HG02623 (cell line): ENCODE results near the gene N4BP2.
"Not testable (repeated sequence)": the region's sequence is repeated elsewhere in the genome, so short reads cannot be mapped to it uniquely, and the experiment has no call there.

Experiments used
- ATAC-seq: cut with Tn5 transposase; IDR thresholded peaks from one replicate; pipeline ENCODE4 v1.9.1; 2021; ENCODE audit warnings: moderate library complexity; ENCODE audit not compliant: unreplicated experiment

N4BP2 gene

DNA sequence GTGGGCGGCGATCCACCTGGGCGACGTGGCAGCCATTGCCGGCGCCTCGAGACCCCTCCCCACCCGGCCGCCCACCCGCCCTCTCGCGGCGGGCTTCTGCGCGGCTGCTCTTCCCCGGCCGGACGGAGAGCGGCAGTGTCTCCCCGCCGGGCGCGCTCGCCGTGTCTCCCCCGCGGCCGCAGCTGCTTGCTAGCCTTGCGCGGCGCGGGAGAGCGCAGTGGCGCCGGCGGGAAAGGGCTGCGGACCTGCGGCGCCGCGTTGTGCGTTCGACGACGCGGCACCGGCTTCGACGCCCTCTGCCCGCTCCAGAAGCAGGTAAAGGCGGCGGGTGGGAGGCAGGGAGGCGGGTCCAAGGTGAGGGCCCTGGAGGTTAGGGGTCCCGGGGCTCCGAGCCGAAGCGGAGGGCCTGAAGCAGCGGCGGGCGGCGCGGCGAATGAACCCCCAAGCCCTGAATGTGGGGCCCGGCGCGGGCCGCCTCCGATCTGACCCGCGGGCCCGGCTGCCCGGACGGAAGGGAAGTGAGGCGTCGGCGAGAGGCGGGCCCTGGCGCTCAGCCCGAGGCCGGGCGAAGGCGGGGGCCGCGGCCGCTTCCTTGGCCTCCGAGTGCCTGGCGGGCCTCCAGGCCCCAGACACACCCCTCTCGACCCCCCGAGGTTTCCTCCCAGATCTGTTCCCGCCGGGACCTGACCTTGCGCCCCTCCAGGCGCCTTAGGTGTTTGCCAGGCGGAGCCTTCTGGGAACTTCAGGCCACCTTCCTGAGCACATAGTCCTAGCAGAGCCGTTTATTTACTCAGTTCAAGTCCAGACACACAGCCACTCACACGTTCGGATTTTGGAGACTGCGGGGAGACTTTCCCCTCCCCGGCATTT lies at the start of gene N4BP2:
TSS of gene N4BP2 (plus strand) at position 135 of the 870 bp plus-strand sequence. CDS start 40,491 bp downstream, outside the sequence.
- ATAC-seq = peak; percentile 47

DNA sequence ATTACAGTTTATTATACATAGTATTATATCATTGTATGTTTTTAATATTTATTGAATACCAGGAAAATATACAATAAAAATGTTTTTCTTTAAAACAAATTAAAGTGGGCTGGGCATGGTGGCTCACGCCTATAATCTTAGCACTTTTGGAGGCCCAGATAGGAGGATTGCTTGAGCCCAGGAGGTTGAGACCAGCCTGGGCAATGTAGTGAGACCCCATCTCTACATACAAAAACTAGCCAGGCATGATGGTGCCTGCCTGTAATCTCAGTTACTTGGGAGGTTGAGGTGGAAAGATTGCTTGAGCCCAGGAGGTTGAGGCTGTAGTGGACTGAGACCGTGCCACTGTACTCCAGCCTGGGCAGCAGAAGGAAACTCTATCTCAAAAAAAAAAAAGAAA lies 40.6 kb upstream of the N4BP2 start:
- ATAC-seq = no peak

DNA sequence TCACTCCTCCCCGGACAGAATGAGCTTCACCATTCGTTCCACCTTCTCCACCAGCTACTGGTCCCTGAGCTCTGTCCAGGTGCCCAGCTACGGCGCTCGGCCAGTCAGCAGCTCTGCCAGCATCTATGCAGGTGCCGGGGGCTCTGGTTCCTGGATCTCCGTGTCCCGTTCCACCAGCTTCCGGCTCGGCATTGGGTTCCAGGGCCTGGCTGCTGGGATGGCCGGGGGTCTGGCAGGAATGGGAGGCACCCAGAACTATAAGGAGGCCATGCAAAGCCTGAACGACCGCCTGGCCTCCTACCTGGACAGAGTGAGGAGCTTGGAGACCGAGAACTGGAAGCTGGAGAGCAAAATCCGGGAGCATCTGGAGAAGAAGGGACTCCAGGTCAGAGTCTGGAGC lies 36.4 kb upstream of the N4BP2 start:
- no peak for ATAC-seq

DNA sequence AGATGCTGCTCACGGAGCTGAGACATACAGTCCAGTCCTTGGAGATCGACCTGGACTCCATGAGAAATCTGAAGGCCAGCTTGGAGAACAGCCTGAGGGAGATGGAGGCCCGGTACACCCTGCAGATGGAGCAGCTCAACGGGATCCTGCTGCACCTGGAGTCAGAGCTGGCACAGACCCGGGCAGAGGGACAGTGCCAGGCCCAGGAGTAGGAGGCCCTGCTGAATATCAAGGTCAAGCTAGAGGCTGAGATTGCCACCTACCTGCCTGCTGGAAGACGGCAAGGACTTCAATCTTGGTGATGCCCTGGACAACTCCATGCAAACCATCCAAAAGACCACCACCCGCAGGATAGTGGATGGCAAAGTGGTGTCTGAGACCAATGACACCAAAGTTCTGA lies 35.5 kb upstream of the N4BP2 start:
- ATAC-seq = not testable (repeated sequence)

DNA sequence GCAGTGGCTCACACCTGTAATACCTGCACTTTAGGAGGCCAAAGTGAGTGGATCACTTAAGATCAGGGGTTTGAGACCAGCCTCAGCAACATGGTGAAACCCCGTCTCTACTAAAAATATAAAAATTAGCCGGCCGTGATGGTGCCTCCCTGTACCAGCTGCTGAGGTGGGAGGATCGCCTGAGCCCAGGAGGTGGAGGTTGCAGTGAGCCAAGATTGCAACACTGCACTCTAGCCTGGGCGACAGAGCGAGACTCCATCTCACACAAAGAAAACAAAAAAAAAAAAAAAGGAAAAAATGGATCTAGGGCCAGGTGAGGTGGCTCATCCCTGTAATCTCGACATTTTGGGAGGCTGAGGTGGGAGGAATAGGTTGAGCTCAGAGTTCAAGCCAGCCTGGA lies 32.6 kb upstream of the N4BP2 start:
- ATAC-seq = not testable (repeated sequence)

DNA sequence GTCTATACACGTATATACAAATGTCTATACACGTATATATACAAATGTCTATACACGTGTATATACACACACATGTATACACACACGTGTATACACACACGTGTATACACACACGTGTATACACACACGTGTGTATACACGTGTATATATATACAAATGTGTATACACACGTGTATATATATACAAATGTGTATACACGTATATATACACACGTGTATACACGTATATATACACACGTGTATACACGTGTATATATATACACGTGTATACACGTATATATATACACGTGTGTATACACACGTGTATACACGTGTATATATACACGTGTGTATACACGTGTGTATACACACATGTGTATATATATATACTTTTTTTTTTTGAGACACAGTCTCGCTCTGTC lies 23.9 kb upstream of the N4BP2 start:
- ATAC-seq = no peak

DNA sequence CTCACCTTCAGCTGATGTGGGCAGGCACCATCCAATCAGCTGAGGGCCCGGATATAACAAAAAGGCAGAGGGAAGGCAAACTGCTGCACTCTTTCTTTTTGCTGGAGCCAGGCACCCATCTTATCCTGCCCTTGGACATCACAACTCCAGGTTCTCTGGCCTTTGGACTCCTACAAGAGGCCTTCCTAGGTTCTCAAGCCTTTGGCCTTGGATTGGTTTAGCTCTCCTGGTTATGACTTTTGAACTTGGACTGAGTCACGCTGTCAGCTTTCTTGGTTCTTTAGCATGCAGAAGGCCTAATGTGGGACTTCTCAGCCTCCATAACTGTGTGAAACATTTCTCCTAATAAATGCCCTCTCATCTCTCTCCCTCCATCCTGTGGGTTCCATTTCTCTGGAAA lies 23.0 kb upstream of the N4BP2 start:
- ATAC-seq = no peak

- ATAC-seq = no peak
These were observed 17.7 kb upstream of the N4BP2 start for GRCh38 chr4:40038977-40039376.

DNA sequence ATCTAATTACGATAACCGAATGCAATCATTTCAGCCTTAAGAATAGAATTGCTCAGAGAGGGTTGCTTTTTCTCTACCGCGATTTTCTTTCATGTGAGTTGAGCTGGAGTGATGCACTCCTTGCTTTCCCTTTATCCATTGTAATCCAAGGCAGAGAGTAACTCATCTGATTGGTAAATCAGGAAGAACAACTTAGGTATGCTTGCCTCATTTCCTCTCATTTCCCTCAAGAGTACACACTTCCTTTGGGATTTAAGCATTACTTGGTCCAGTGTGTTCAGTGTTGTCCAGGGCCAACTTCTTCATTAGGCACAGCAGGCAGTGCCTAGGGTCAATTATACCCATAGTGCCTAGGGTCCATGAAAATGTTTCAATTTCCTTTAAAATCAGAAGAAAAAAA lies 15.7 kb upstream of the N4BP2 start:
- no peak for ATAC-seq

GRCh38 chr4:40043786-40044185 lies 12.9 kb upstream of the N4BP2 start:
- no peak for ATAC-seq

- ATAC-seq = no peak
These were observed 10.2 kb upstream of the N4BP2 start for GRCh38 chr4:40046311-40046980.

DNA sequence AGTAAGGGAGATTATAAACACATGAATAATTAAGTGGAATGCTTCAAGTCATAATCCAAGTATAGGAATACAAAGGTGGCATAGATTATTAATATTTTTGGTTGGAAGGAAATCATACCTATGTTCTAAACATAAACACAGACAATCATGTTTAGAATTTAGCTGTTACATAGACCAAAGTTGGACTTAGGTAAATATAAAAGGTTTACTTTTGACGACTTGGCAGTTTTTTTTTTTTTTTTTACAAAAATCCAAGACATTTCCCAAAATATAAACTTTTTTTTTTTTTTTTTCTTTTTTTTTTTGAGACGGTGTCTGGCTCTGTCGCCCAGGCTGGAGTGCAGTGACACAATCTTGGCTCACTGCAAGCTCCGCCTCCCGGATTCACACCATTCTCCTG lies 3.5 kb upstream of the N4BP2 start:
- ATAC-seq = no peak

DNA sequence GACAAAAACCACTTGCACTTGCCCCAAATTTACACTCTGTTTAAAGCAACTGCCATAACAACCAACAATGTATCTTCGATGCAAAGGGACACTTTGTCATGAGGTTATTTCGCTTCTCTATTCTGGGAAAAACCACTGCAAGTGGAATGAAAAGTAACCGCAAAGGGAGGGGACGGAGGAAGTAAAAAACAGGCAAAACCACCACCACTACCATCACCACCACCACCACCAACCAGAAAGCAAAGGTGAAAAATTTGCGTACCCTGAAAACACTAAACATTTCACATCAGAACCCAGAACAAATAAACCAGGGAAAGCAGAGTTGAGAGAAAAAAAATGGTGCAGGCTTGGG lies 1.2 kb upstream of the N4BP2 start:
- no peak for ATAC-seq

DNA sequence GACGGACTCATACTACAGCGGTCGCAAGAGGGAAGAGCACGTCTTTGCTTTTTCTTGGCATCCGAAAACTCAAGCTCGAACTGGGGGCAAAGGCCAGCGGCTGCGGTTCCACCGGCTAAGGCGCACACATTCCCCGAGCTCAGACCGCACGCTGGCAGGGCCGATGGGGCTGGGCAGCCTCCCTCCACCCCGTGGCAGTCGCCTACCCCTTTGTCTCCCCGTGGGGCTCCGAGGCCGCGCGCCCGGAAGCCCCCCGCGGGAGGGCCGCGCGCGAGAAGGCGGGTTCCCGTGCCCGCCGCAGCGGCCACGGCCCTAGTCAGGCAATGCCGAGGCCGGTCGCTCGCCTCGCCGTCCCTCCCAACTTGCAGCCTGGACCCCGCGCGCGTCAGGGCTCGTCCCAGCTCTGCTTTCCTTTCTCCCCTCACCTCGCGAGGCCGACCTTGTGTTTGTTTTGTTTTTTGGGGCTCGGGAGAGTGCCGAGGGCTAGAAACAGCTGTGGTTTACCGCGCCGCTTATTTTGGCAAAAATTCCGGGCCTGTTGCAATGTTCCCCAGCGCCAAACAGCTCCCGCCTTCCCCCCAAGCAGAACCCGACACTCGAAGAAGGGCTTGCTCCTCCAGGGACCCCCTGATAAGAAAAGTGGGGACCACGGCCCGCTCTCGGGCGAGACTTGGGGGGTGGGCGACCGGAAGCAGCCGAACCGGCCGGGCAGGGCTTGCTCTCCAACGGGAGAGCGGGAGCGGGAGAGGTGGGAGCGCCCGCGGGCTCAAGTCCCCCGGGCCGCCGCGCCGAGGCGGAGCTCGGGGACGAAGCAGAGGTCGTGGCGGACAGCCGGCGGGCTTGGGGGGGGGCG lies 561 bp upstream of the N4BP2 start:
- ATAC-seq = peak; percentile 2

DNA sequence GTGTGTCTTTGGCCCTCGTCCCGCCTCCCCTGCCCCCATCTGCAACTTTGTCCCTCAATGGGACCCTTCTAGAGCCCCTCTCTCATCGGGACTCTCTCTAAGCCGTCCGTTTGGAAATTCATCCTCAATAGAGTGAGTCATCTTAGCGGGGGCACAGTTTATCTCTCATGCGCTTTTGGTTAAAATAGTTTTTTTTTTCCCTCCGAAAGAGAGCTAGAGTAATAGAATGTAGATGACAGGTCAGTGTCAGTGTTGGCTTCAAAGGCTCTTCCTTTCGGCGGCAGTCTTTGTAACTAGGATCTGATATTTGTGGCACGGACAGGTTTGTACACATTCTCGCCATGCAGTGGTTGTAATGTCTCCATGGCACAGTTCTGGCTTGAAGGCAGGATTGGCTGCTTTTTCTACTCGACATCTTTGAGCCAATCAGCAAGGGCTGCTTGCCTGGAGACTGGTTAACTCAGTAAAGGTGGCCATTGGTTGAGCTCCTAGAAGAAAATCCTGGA lies 989 bp downstream of the N4BP2 start:
- ATAC-seq = peak; percentile 65

GRCh38 chr4:40058121-40058520 lies 1.5 kb downstream of the N4BP2 start:
- no peak for ATAC-seq

GRCh38 chr4:40058854-40059253 lies 2.2 kb downstream of the N4BP2 start:
- no peak for ATAC-seq

DNA sequence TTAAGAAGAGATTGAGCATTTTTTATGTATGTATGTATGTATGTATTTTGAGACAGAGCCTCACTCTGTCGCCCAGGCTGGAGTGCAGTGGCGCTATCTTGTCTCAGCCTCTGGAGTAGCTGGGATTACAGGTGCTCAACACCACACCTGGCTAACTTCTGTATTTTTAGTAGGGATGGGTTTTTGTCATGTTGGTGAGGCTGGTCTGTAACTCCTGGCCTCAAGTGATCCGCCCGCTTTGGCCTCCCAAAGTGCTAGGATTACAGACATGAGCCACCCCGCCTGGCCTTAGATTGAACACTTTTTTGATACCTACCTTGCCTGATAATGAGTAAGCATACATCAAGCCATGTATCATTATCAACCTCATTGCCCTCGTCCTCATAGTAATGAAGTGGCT lies 2.7 kb downstream of the N4BP2 start:
- no peak for ATAC-seq

- ATAC-seq = no peak
These were observed 8.4 kb downstream of the N4BP2 start for GRCh38 chr4:40065010-40065409.

- no peak for ATAC-seq
These were observed 10.0 kb downstream of the N4BP2 start for GRCh38 chr4:40066651-40067050.

GRCh38 chr4:40070387-40070786 lies 13.7 kb downstream of the N4BP2 start:
- no peak for ATAC-seq
